HEK293 (cell line): ENCODE results near the gene EYA2.

Experiments
- KLF10 ChIP-seq: fragments of 450-650 bp; IDR thresholded peaks from 2 replicates; pipeline ENCODE4 v1.5.1; 2018; ENCODE audit warnings: missing biosample characterization, mild to moderate bottlenecking, missing genetic modification characterization
- YY1 ChIP-seq: fragments of 450-650 bp; formaldehyde crosslinking; IDR thresholded peaks from 2 replicates; pipeline ENCODE4 v1.5.1; 2018; ENCODE audit warnings: missing biosample characterization, missing genetic modification characterization
- ZNF138 ChIP-seq: fragments of 450-650 bp; formaldehyde crosslinking; IDR thresholded peaks from 2 replicates; pipeline ENCODE4 v1.5.1; 2016; ENCODE audit warnings: missing biosample characterization, missing genetic modification characterization, borderline replicate concordance
- ZNF157 ChIP-seq: fragments of 450-650 bp; formaldehyde crosslinking; IDR thresholded peaks from 2 replicates; pipeline ENCODE4 v1.5.1; 2016; ENCODE audit warnings: missing biosample characterization, missing genetic modification characterization
- ZNF19 ChIP-seq: fragments of 450-650 bp; formaldehyde crosslinking; IDR thresholded peaks from 2 replicates; pipeline ENCODE4; 2016; ENCODE audit warnings: missing biosample characterization, missing genetic modification characterization, low read depth
- ZNF292 ChIP-seq: fragments of 450-650 bp; formaldehyde crosslinking; IDR thresholded peaks from 2 replicates; pipeline ENCODE4 v1.5.1; 2016; ENCODE audit warnings: low read depth, missing biosample characterization, missing genetic modification characterization, borderline replicate concordance
- ZNF501 ChIP-seq: fragments of 450-650 bp; formaldehyde crosslinking; IDR thresholded peaks from 2 replicates; pipeline ENCODE4 v1.5.1; 2016; ENCODE audit warnings: missing biosample characterization, missing genetic modification characterization
- ZNF777 ChIP-seq: fragments of 450-650 bp; formaldehyde crosslinking; IDR thresholded peaks from 2 replicates; pipeline ENCODE4 v1.5.1; 2017; ENCODE audit warnings: missing biosample characterization, missing genetic modification characterization, borderline replicate concordance
- TF ChIP-seq, protein P1 (sequence below): fragments of 450-650 bp; formaldehyde crosslinking; IDR thresholded peaks from 2 replicates; pipeline ENCODE4 v1.5.1; 2016; ENCODE audit warnings: missing biosample characterization, missing genetic modification characterization
- TF ChIP-seq, protein P2 (sequence below): fragments of 450-650 bp; formaldehyde crosslinking; IDR thresholded peaks from 2 replicates; pipeline ENCODE4 v1.5.1; 2016; ENCODE audit warnings: missing biosample characterization, missing genetic modification characterization
- TF ChIP-seq, protein P3 (sequence below): fragments of 450-650 bp; formaldehyde crosslinking; IDR thresholded peaks from 2 replicates; pipeline ENCODE4 v1.5.1; 2016; ENCODE audit warnings: missing biosample characterization, missing genetic modification characterization
- TF ChIP-seq, protein P4 (sequence below): fragments of 450-650 bp; formaldehyde crosslinking; IDR thresholded peaks from 2 replicates; pipeline ENCODE4 v1.5.1; 2016; ENCODE audit warnings: missing biosample characterization, missing genetic modification characterization
- TF ChIP-seq, protein P5 (sequence below): fragments of 450-650 bp; formaldehyde crosslinking; IDR thresholded peaks from 2 replicates; pipeline ENCODE4 v1.5.1; 2017; ENCODE audit warnings: missing biosample characterization, mild to moderate bottlenecking, missing genetic modification characterization, moderate library complexity
- TF ChIP-seq, protein P6 (sequence below): fragments of 450-650 bp; formaldehyde crosslinking; IDR thresholded peaks from 2 replicates; pipeline ENCODE4 v1.5.1; 2016; ENCODE audit warnings: missing biosample characterization, missing genetic modification characterization

DNA sequence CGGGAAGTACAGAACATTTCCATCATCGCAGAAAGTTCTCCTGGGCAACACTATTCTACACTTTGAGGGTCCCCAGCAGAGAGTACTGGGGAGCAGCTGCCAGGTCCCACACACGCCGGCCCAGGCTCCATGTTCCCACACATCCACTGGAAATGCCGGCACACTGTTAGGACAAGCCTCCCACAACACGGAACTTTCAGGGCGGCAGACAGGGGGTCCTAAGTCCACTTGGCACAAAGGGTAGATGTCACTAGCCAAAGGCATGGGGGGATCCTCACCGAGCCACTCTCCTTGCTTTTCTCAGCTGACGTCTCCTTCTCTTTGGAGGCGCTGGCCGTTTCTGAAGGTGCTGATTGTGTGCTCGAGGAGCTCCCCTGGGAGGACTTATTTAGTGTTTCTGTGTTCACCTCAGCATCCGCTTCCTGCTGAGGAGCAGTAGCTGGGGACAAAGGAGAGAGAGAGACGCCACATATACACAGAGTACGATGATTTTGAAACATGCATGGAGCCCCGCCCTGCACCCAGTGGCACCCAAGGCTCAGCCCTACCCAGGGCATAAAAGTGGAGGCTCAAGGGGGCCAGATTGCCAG is 326.5 kb downstream of the EYA2 start:
- TF ChIP-seq, protein P1, sequence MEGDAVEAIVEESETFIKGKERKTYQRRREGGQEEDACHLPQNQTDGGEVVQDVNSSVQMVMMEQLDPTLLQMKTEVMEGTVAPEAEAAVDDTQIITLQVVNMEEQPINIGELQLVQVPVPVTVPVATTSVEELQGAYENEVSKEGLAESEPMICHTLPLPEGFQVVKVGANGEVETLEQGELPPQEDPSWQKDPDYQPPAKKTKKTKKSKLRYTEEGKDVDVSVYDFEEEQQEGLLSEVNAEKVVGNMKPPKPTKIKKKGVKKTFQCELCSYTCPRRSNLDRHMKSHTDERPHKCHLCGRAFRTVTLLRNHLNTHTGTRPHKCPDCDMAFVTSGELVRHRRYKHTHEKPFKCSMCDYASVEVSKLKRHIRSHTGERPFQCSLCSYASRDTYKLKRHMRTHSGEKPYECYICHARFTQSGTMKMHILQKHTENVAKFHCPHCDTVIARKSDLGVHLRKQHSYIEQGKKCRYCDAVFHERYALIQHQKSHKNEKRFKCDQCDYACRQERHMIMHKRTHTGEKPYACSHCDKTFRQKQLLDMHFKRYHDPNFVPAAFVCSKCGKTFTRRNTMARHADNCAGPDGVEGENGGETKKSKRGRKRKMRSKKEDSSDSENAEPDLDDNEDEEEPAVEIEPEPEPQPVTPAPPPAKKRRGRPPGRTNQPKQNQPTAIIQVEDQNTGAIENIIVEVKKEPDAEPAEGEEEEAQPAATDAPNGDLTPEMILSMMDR (tag by site-specific recombination): no peak
- TF ChIP-seq, protein P2, sequence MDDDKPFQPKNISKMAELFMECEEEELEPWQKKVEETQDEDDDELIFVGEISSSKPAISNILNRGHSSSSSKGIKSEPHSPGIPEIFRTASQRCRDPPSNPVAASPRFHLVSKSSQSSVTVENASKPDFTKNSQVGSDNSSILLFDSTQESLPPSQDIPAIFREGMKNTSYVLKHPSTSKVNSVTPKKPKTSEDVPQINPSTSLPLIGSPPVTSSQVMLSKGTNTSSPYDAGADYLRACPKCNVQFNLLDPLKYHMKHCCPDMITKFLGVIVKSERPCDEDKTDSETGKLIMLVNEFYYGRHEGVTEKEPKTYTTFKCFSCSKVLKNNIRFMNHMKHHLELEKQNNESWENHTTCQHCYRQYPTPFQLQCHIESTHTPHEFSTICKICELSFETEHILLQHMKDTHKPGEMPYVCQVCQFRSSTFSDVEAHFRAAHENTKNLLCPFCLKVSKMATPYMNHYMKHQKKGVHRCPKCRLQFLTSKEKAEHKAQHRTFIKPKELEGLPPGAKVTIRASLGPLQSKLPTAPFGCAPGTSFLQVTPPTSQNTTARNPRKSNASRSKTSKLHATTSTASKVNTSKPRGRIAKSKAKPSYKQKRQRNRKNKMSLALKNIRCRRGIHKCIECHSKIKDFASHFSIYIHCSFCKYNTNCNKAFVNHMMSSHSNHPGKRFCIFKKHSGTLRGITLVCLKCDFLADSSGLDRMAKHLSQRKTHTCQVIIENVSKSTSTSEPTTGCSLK (tag by site-specific recombination): no peak
- no peak for TF ChIP-seq ZNF138 (tag by site-specific recombination)
- TF ChIP-seq, protein P3, sequence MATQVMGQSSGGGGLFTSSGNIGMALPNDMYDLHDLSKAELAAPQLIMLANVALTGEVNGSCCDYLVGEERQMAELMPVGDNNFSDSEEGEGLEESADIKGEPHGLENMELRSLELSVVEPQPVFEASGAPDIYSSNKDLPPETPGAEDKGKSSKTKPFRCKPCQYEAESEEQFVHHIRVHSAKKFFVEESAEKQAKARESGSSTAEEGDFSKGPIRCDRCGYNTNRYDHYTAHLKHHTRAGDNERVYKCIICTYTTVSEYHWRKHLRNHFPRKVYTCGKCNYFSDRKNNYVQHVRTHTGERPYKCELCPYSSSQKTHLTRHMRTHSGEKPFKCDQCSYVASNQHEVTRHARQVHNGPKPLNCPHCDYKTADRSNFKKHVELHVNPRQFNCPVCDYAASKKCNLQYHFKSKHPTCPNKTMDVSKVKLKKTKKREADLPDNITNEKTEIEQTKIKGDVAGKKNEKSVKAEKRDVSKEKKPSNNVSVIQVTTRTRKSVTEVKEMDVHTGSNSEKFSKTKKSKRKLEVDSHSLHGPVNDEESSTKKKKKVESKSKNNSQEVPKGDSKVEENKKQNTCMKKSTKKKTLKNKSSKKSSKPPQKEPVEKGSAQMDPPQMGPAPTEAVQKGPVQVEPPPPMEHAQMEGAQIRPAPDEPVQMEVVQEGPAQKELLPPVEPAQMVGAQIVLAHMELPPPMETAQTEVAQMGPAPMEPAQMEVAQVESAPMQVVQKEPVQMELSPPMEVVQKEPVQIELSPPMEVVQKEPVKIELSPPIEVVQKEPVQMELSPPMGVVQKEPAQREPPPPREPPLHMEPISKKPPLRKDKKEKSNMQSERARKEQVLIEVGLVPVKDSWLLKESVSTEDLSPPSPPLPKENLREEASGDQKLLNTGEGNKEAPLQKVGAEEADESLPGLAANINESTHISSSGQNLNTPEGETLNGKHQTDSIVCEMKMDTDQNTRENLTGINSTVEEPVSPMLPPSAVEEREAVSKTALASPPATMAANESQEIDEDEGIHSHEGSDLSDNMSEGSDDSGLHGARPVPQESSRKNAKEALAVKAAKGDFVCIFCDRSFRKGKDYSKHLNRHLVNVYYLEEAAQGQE (tag by site-specific recombination): peak; percentile 46; the same call in 1 of the 2 replicates
- TF ChIP-seq ZNF157: no peak
- no peak for TF ChIP-seq KLF10 (tag by site-specific recombination)
- TF ChIP-seq ZNF292: no peak
- TF ChIP-seq, protein P4, sequence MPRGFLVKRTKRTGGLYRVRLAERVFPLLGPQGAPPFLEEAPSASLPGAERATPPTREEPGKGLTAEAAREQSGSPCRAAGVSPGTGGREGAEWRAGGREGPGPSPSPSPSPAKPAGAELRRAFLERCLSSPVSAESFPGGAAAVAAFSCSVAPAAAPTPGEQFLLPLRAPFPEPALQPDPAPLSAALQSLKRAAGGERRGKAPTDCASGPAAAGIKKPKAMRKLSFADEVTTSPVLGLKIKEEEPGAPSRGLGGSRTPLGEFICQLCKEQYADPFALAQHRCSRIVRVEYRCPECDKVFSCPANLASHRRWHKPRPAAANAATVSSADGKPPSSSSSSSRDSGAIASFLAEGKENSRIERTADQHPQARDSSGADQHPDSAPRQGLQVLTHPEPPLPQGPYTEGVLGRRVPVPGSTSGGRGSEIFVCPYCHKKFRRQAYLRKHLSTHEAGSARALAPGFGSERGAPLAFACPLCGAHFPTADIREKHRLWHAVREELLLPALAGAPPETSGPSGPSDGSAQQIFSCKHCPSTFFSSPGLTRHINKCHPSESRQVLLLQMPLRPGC (tag by site-specific recombination): no peak
- no peak for TF ChIP-seq YY1 (tag by site-specific recombination)
- TF ChIP-seq ZNF501: no peak
- TF ChIP-seq ZNF19: no peak
- TF ChIP-seq, protein P5, sequence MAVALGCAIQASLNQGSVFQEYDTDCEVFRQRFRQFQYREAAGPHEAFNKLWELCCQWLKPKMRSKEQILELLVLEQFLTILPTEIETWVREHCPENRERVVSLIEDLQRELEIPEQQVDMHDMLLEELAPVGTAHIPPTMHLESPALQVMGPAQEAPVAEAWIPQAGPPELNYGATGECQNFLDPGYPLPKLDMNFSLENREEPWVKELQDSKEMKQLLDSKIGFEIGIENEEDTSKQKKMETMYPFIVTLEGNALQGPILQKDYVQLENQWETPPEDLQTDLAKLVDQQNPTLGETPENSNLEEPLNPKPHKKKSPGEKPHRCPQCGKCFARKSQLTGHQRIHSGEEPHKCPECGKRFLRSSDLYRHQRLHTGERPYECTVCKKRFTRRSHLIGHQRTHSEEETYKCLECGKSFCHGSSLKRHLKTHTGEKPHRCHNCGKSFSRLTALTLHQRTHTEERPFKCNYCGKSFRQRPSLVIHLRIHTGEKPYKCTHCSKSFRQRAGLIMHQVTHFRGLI: no peak
- TF ChIP-seq, protein P6, sequence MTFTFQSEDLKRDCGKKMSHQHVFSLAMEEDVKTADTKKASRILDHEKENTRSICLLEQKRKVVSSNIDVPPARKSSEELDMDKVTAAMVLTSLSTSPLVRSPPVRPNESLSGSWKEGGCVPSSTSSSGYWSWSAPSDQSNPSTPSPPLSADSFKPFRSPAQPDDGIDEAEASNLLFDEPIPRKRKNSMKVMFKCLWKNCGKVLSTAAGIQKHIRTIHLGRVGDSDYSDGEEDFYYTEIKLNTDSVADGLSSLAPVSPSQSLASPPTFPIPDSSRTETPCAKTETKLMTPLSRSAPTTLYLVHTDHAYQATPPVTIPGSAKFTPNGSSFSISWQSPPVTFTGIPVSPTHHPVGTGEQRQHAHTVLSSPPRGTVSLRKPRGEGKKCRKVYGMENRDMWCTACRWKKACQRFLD (tag by site-specific recombination): no peak
- TF ChIP-seq ZNF777 (tag by site-specific recombination): no peak
